Measurements from ENCODE around the gene MED8.

Gene MED8

GRCh38 chr1:43425045-43425444 is 35.4 kb upstream of the MED8 start:
- no peak for DNase-seq
- Histone ChIP-seq H3K4me3 (ENCODE audit: low read length) (no peak overlapping the region), H3K9me2 (replicated peaks; ENCODE audit: insufficient read depth, low read length) (no peaks in the 10 kb centered on the region), H3K9ac (ENCODE audit: low read length) (no peak overlapping the region), H3K4me1 (ENCODE audit: low read length) (no peaks in the 10 kb centered on the region), H3K36me3 (replicated peaks; ENCODE audit: insufficient read depth, low read length) (no peaks in the 10 kb centered on the region; the same call in 1 of the 2 replicates), H3K4me2 (ENCODE audit: low read depth, low read length) (no peak overlapping the region), H3K27ac (ENCODE audit: low read length) (no peak overlapping the region), H2AFZ (ENCODE audit: low read length) (no peak overlapping the region), H3K9me3 (replicated peaks; ENCODE audit: insufficient read depth, low read length) (no peaks in the 10 kb centered on the region), H3K27me3 (replicated peaks; ENCODE audit: insufficient read depth, low read length) (no peaks in the 10 kb centered on the region), H3K79me2 (ENCODE audit: low read length) (no peaks in the 10 kb centered on the region), H4K20me1 (ENCODE audit: insufficient read depth, low read length) (no peaks in the 10 kb centered on the region), H3F3A (ENCODE audit: insufficient read depth, low read length) (no peaks in the 10 kb centered on the region)
- TF ChIP-seq EZH2 (optimal IDR thresholded peaks at IDR 0.05; ENCODE audit: low read depth, low read length) (no peak), CTCF (IDR thresholded peaks at IDR 0.05; ENCODE audit: low read length) (no peak), EZH2phosphoT487 (IDR thresholded peaks at IDR 0.05; ENCODE audit: low read length) (no peak)

GRCh38 chr1:43423672-43424550 is 34.3 kb upstream of the MED8 start:
- Histone ChIP-seq H3K9ac (ENCODE audit: low read length) (no peak overlapping the region), H3K27ac (ENCODE audit: low read length) (no peak overlapping the region), H3K27me3 (replicated peaks; ENCODE audit: insufficient read depth, low read length) (no peaks in the 10 kb centered on the region), H4K20me1 (ENCODE audit: insufficient read depth, low read length) (no peaks in the 10 kb centered on the region), H3K36me3 (replicated peaks; ENCODE audit: insufficient read depth, low read length) (no peaks in the 10 kb centered on the region), H2AFZ (ENCODE audit: low read length) (no peak overlapping the region), H3K9me3 (replicated peaks; ENCODE audit: insufficient read depth, low read length) (no peaks in the 10 kb centered on the region), H3K4me2 (ENCODE audit: low read depth, low read length) (no peak overlapping the region), H3K4me1 (ENCODE audit: low read length) (no peaks in the 10 kb centered on the region), H3K4me3 (ENCODE audit: low read length) (no peak overlapping the region), H3F3A (ENCODE audit: insufficient read depth, low read length) (no peaks in the 10 kb centered on the region), H3K79me2 (ENCODE audit: low read length) (no peaks in the 10 kb centered on the region), H3K9me2 (replicated peaks; ENCODE audit: insufficient read depth, low read length) (no peaks in the 10 kb centered on the region)
- no peak for TF ChIP-seq EZH2 (optimal IDR thresholded peaks at IDR 0.05; ENCODE audit: low read depth, low read length)
- no peak for TF ChIP-seq CTCF (IDR thresholded peaks at IDR 0.05; ENCODE audit: low read length)
- no peak for TF ChIP-seq EZH2phosphoT487 (IDR thresholded peaks at IDR 0.05; ENCODE audit: low read length)
- no peak for DNase-seq

GRCh38 chr1:43422995-43423671 is 33.5 kb upstream of the MED8 start:
- Histone ChIP-seq H3K4me3 (ENCODE audit: low read length) (no peak overlapping the region), H3K4me2 (ENCODE audit: low read depth, low read length) (no peak overlapping the region), H3K27ac (ENCODE audit: low read length) (no peak overlapping the region), H3K9me2 (replicated peaks; ENCODE audit: insufficient read depth, low read length) (no peaks in the 10 kb centered on the region), H3K9ac (ENCODE audit: low read length) (no peak overlapping the region), H3K4me1 (ENCODE audit: low read length) (no peaks in the 10 kb centered on the region), H4K20me1 (ENCODE audit: insufficient read depth, low read length) (no peaks in the 10 kb centered on the region), H2AFZ (ENCODE audit: low read length) (no peak overlapping the region), H3K36me3 (replicated peaks; ENCODE audit: insufficient read depth, low read length) (no peaks in the 10 kb centered on the region), H3F3A (ENCODE audit: insufficient read depth, low read length) (no peaks in the 10 kb centered on the region), H3K27me3 (replicated peaks; ENCODE audit: insufficient read depth, low read length) (no peaks in the 10 kb centered on the region), H3K79me2 (ENCODE audit: low read length) (no peaks in the 10 kb centered on the region), H3K9me3 (replicated peaks; ENCODE audit: insufficient read depth, low read length) (no peaks in the 10 kb centered on the region)
- no peak for TF ChIP-seq CTCF (IDR thresholded peaks at IDR 0.05; ENCODE audit: low read length)
- TF ChIP-seq EZH2 (optimal IDR thresholded peaks at IDR 0.05; ENCODE audit: low read depth, low read length): no peak
- TF ChIP-seq EZH2phosphoT487 (IDR thresholded peaks at IDR 0.05; ENCODE audit: low read length): no peak
- DNase-seq: no peak
